ENCODE measurements around the gene TMEM120B. TPM values are rescaled to one million over a fixed set of nuclear protein-coding genes. Genes with fewer than 3 reads are reported as not detected.

Gene TMEM120B
- total and polyA plus RNA-seq, 2 of the 13 experiments (the other 11 are each of a cell fraction or from before 2014, with no cell fraction given), result 7.1 to 12.9 TPM

GRCh38 chr12:121802843-121803698 is 90.5 kb downstream of the TMEM120B start (continued):
- TF ChIP-seq PRDM10 (CRISPR knock-in tag; IDR thresholded peaks at IDR 0.05; ENCODE audit: low read depth) (0 out of 2 replicates have a peak, but pooled peaks have one; percentile 34), ZNF350 (CRISPR knock-in tag; IDR thresholded peaks at IDR 0.05; ENCODE audit: borderline replicate concordance, low read depth) (peak; percentile 89; the same call in 1 of the 2 replicates), ZNF546 (CRISPR knock-in tag; conservative IDR thresholded peaks at IDR 0.05) (peak; percentile 72; the same call in 1 of the 2 replicates), SNAPC2 (CRISPR knock-in tag; IDR thresholded peaks at IDR 0.05) (peak; percentile 76; the same call in 1 of the 2 replicates), SKIL (CRISPR knock-in tag; IDR thresholded peaks at IDR 0.05; ENCODE audit: borderline replicate concordance) (no peak), ZNF746 (CRISPR knock-in tag; IDR thresholded peaks at IDR 0.05) (0 out of 2 replicates have a peak, but pooled peaks have one; percentile 26), ZXDC (CRISPR knock-in tag; IDR thresholded peaks at IDR 0.05) (0 out of 2 replicates have a peak, but pooled peaks have one; percentile 18), ZNF451 (CRISPR knock-in tag; IDR thresholded peaks at IDR 0.05) (peak; percentile 44; the same call in 1 of the 2 replicates), KLF12 (CRISPR knock-in tag; IDR thresholded peaks at IDR 0.05; ENCODE audit: borderline replicate concordance) (no peak), SOX13 (IDR thresholded peaks at IDR 0.05) (peak; percentile 27), SOX13 (CRISPR knock-in tag; conservative IDR thresholded peaks at IDR 0.05 in 1 of 2, IDR thresholded peaks at IDR 0.05 in 1 of 2) (no peak), DRAP1 (CRISPR knock-in tag; IDR thresholded peaks at IDR 0.05) (peak; percentile 98)
